Endothelial cell of umbilical vein (primary cell): Measurements from ENCODE around the gene POMGNT2. TPM values are rescaled to one million over a fixed set of nuclear protein-coding genes. Genes with fewer than 3 reads are reported as not detected.

Experiments used
- BruUV-seq: library from RNA; stranded (reverse); fragments of 400-500 nt; replicated peaks from 2 replicates; lab custom pipeline; 2021; lab: Mats Ljungman, UMichigan
- CTCF ChIA-PET: fragments of 300-600, 350-600 bp; sonication (Branson Sonifier 250); formaldehyde crosslinking; loops from one replicate; lab custom pipeline; 2021; ENCODE audit warnings: antibody characterized with exemption, inconsistent platforms; lab: Charles Lee
- POLR2A ChIA-PET: fragments of 300-600, 350-600 bp; sonication (Branson Sonifier 250); formaldehyde crosslinking; loops from one replicate; lab custom pipeline; 2021; ENCODE audit warnings: antibody characterized with exemption, inconsistent platforms; lab: Charles Lee
- DNase-seq: peaks from one replicate; pipeline ENCODE4 v3.0.0-alpha.2; 2011; ENCODE audit warnings: low read depth, low spot score
- FAIRE-seq: peaks from 2 replicates; lab custom pipeline; 2011; peaks lifted over from hg19 to GRCh38; lab: Jason Lieb, UNC
- H2AFZ ChIP-seq: 2 replicates; pipeline ENCODE4 v1.6.0; 2012; ENCODE audit warnings: low read depth, low read length, control low read depth, inconsistent platforms
- H3K27ac ChIP-seq: 2 replicates; pipeline ENCODE4 v1.5.1; 2011; ENCODE audit warnings: low read depth, mild to moderate bottlenecking, control low read depth, low read length, moderate library complexity; ENCODE audit not compliant: insufficient read depth
- H3K27me3 ChIP-seq, 2 experiments: 2 replicates each; pipeline versions ENCODE4 v1.6.0 to v1.6.1; 2011; ENCODE audit warnings: low read length in 2 of 2, mixed read lengths in 1 of 2; ENCODE audit not compliant: control insufficient read depth in 2 of 2, insufficient read depth in 2 of 2
- H3K36me3 ChIP-seq, 2 experiments: 2 replicates in 1 of 2; 3 replicates in 1 of 2; pipeline ENCODE4 v1.5.1; 2011; ENCODE audit warnings: low read length in 2 of 2, mild to moderate bottlenecking in 1 of 2, moderate library complexity in 1 of 2; ENCODE audit not compliant: control insufficient read depth in 2 of 2, insufficient read depth in 2 of 2; ENCODE audit errors: extremely low read depth in 1 of 2
- H3K4me1 ChIP-seq: 3 replicates; pipeline ENCODE4 v1.5.1; 2011; ENCODE audit warnings: mild to moderate bottlenecking, low read length; ENCODE audit not compliant: control insufficient read depth, insufficient read depth; ENCODE audit errors: extremely low read depth
- H3K4me2 ChIP-seq: 2 replicates; pipeline ENCODE4 v1.6.1; 2011; ENCODE audit warnings: low read length, control low read depth, mixed read lengths; ENCODE audit not compliant: insufficient read depth
- H3K4me3 ChIP-seq, 3 experiments: fragments of 200-600 bp in 1 of 3; sonication (generic), shearing (Covaris generic) in 1 of 3; replicated peaks in 1 of 3; 2 replicates each; pipeline ENCODE4 v1.5.1; 2011 to 2016; ENCODE audit warnings: control low read depth in 3 of 3, low read length in 3 of 3, mild to moderate bottlenecking in 2 of 3, inconsistent platforms in 1 of 3, low read depth in 1 of 3, moderate library complexity in 1 of 3; ENCODE audit not compliant: insufficient read depth in 1 of 3
- H3K79me2 ChIP-seq: 2 replicates; pipeline ENCODE4 v1.6.0; 2012; ENCODE audit warnings: low read length, inconsistent platforms; ENCODE audit not compliant: control insufficient read depth, insufficient read depth
- H3K9ac ChIP-seq: replicated peaks from 2 replicates; pipeline ENCODE3; 2011; ENCODE audit warnings: low read length, control low read depth; ENCODE audit not compliant: insufficient read depth; ENCODE audit errors: extremely low read depth
- H3K9me1 ChIP-seq: replicated peaks from 3 replicates; pipeline ENCODE4 v1.6.0; 2011; ENCODE audit warnings: mild to moderate bottlenecking, low read length; ENCODE audit not compliant: control insufficient read depth, insufficient read depth; ENCODE audit errors: extremely low read depth
- H3K9me3 ChIP-seq: replicated peaks from 2 replicates; pipeline ENCODE4 v1.5.1; 2012; ENCODE audit warnings: low read length, inconsistent platforms; ENCODE audit not compliant: control insufficient read depth, insufficient read depth
- H4K20me1 ChIP-seq: replicated peaks from 2 replicates; pipeline ENCODE3; 2011; ENCODE audit warnings: mild to moderate bottlenecking, low read length; ENCODE audit not compliant: control insufficient read depth, insufficient read depth; ENCODE audit errors: extremely low read depth
- EZH2 ChIP-seq: IDR thresholded peaks from 2 replicates; pipeline ENCODE4 v1.6.1; 2012; ENCODE audit warnings: borderline replicate concordance, low read depth, mild to moderate bottlenecking, moderate library complexity, low read length, inconsistent platforms; ENCODE audit not compliant: severe bottlenecking
- FOS ChIP-seq: IDR thresholded peaks from 2 replicates; pipeline ENCODE4 v1.6.1; 2011; ENCODE audit warnings: mild to moderate bottlenecking, low read length, moderate library complexity, borderline replicate concordance; ENCODE audit not compliant: insufficient read depth
- GATA2 ChIP-seq: IDR thresholded peaks from 2 replicates; pipeline ENCODE4 v1.7.0; 2011; ENCODE audit warnings: low read depth, mild to moderate bottlenecking, moderate library complexity, mixed read lengths, low read length; ENCODE audit not compliant: insufficient read length, insufficient read depth
- JUN ChIP-seq: IDR thresholded peaks from 2 replicates; pipeline ENCODE4 v1.6.1; 2011; ENCODE audit warnings: borderline replicate concordance, low read depth; ENCODE audit not compliant: insufficient read length, insufficient read depth
- MYC ChIP-seq: IDR thresholded peaks from one replicate; pipeline ENCODE4 v1.6.1; 2011; ENCODE audit warnings: mild to moderate bottlenecking, low read depth, low read length
- POLR2A ChIP-seq: IDR thresholded peaks from 2 replicates; pipeline ENCODE4 v1.6.1; 2012; ENCODE audit warnings: low read depth, mild to moderate bottlenecking, control low read depth, low read length
- POLR2AphosphoS5 ChIP-seq: IDR thresholded peaks from 2 replicates; pipeline ENCODE4 v1.6.1; 2012; ENCODE audit warnings: low read depth, mild to moderate bottlenecking, control low read depth, low read length, moderate library complexity; ENCODE audit not compliant: insufficient read depth
- dilution Hi-C: fragments of 300-500 bp; cut with MboI; formaldehyde crosslinking; loops from one replicate; pipeline ENCODE4 v1.15.0; 2019; ENCODE audit warnings: low sequenced_read_pairs; ENCODE audit not compliant: extremely low pct_ligation_motif_present
- intact Hi-C: fragments of 100-400 bp; cut with micrococcal nuclease; formaldehyde crosslinking; loops from one replicate; pipeline ENCODE4 v1.10.0; 2022
- polyA plus RNA-seq, 4 experiments: library from polyadenylated mRNA; depleted of rRNA in 3 of 4; stranded (reverse) in 3 of 4; unstranded in 1 of 4; fragments of >200 nt; gene quantifications; 2 replicates each; pipeline versions ENCODE4 v1.2.1 to v1.2.3, GENCODE V29; 2011 to 2012; ENCODE audit warnings: missing spikeins in 1 of 4
- total RNA-seq: library from RNA; stranded (reverse); gene quantifications from 2 replicates; pipeline ENCODE4 v1.2.3, GENCODE V29; 2021
- TF ChIP-seq, protein P1 (sequence below): IDR thresholded peaks from 2 replicates; pipeline ENCODE4 v1.6.1; 2011; ENCODE audit not compliant: insufficient read depth, insufficient read length
- TF ChIP-seq, protein P2 (sequence below), 2 donors: IDR thresholded peaks; 1 replicate in 1 of 2; 2 replicates in 1 of 2; pipeline ENCODE4 v1.5.1; 2011; ENCODE audit warnings: low read length in 2 of 2, mild to moderate bottlenecking in 2 of 2, moderate library complexity in 2 of 2, control low read depth in 1 of 2, inconsistent platforms in 1 of 2, low read depth in 1 of 2; ENCODE audit not compliant: insufficient read depth in 1 of 2; ENCODE audit errors: extremely low read depth in 1 of 2

Gene POMGNT2
- total and polyA plus RNA-seq, 2 donors (not counting 3 experiments of a cell fraction or from before 2014, with no cell fraction given): 6.4 to 16.3 TPM

DNA sequence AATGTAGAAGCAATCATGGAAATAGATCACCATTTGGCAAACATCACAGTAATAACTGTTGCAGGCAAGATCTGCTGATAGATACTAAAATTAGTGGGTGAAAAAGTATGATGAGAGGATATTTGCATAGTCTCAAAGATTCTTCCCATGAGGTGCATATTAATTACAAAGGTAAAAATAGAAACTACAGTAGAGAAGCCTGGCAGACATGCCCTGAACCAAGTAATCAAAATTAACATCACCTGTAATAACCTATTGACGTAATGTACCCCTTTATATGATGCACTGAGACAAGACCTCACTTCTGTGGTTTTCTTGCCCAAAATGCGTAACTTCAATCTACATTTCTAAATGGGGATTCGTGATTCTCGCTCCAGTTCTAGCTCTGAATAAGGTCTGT is 14.4 kb downstream of the POMGNT2 start:
- H3K4me1 ChIP-seq: no peaks in the 10 kb centered on the region
- intact Hi-C loops (no loop called here), dilution Hi-C loops (no loop called here)
- H3K9ac ChIP-seq: no peak overlapping the region
- ChIA-PET POLR2A (no interaction called here), CTCF (no interaction called here)
- no peak overlapping the region for H3K4me3 ChIP-seq
- TF ChIP-seq, protein P1, sequence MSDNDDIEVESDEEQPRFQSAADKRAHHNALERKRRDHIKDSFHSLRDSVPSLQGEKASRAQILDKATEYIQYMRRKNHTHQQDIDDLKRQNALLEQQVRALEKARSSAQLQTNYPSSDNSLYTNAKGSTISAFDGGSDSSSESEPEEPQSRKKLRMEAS: no peak
- TF ChIP-seq POLR2A: no peak
- no peak for TF ChIP-seq MYC
- no peak for TF ChIP-seq FOS
- TF ChIP-seq EZH2: no peak
- TF ChIP-seq GATA2: no peak
- no peak for TF ChIP-seq POLR2AphosphoS5
- no peak for TF ChIP-seq JUN
- TF ChIP-seq, protein P2, sequence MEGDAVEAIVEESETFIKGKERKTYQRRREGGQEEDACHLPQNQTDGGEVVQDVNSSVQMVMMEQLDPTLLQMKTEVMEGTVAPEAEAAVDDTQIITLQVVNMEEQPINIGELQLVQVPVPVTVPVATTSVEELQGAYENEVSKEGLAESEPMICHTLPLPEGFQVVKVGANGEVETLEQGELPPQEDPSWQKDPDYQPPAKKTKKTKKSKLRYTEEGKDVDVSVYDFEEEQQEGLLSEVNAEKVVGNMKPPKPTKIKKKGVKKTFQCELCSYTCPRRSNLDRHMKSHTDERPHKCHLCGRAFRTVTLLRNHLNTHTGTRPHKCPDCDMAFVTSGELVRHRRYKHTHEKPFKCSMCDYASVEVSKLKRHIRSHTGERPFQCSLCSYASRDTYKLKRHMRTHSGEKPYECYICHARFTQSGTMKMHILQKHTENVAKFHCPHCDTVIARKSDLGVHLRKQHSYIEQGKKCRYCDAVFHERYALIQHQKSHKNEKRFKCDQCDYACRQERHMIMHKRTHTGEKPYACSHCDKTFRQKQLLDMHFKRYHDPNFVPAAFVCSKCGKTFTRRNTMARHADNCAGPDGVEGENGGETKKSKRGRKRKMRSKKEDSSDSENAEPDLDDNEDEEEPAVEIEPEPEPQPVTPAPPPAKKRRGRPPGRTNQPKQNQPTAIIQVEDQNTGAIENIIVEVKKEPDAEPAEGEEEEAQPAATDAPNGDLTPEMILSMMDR (IDR thresholded peaks at IDR 0.05; ENCODE audit: extremely low read depth in 1 of 2, insufficient read depth in 1 of 2, low read depth in 1 of 2, low read length in 2 of 2): no peak
- no peaks in the 10 kb centered on the region for H3K36me3 ChIP-seq
- DNase-seq: no peak
- no peaks in the 10 kb centered on the region for H4K20me1 ChIP-seq
- H3K27ac ChIP-seq: no peak overlapping the region
- no peaks in the 10 kb centered on the region for H3K9me3 ChIP-seq
- no peaks in the 10 kb centered on the region for H3K79me2 ChIP-seq
- H3K4me2 ChIP-seq: no peak overlapping the region
- FAIRE-seq: no peak
- no peaks in the 10 kb centered on the region for H3K9me1 ChIP-seq
- no TSS peak for BruUV-seq
- H3K27me3 ChIP-seq: no peaks in the 10 kb centered on the region
- no peak overlapping the region for H2AFZ ChIP-seq
